Naive B cell (primary cell): ENCODE data around the gene GALNT10. TPM values are rescaled to one million over a fixed set of nuclear protein-coding genes. Genes with fewer than 3 reads are reported as not detected.

Experiments
- ATAC-seq, 2 donors: fragments of 150-1000 bp; cut with Tn5 transposase; 2 replicates each; pipeline ENCODE4 v1.10.0; 2021; ENCODE audit warnings: low read depth in 2 of 2, mild to moderate bottlenecking in 2 of 2, moderate library complexity in 2 of 2
- DNase-seq: peaks from one replicate; pipeline ENCODE4 v3.0.0; 2022
- H3K27ac Mint-ChIP-seq, 6 donors: one replicate each; pipeline ENCODE4 v1.8.0; 2020 to 2022; ENCODE audit warnings: mild to moderate bottlenecking in 6 of 6, mixed read lengths in 6 of 6, moderate library complexity in 5 of 6, inconsistent platforms in 2 of 6
- H3K27me3 Mint-ChIP-seq, 3 donors: one replicate each; pipeline ENCODE4 v1.8.0; 2021 to 2022; ENCODE audit warnings: mixed read lengths in 3 of 3, mild to moderate bottlenecking in 1 of 3
- H3K36me3 Mint-ChIP-seq, 2 donors: one replicate each; pipeline ENCODE4 v1.8.0; 2020 to 2022; ENCODE audit warnings: mixed read lengths in 2 of 2, inconsistent platforms in 1 of 2, mild to moderate bottlenecking in 1 of 2
- H3K4me1 Mint-ChIP-seq, 3 donors: one replicate each; pipeline ENCODE4 v1.8.0; 2020 to 2022; ENCODE audit warnings: mixed read lengths in 3 of 3, inconsistent platforms in 1 of 3, mild to moderate bottlenecking in 1 of 3, moderate library complexity in 1 of 3
- H3K4me3 Mint-ChIP-seq, 8 donors: one replicate each; pipeline ENCODE4 v1.8.0; 2020 to 2022; ENCODE audit warnings: mild to moderate bottlenecking in 8 of 8, mixed read lengths in 8 of 8, moderate library complexity in 8 of 8, inconsistent platforms in 2 of 8
- H3K9me3 Mint-ChIP-seq, 7 donors: one replicate each; pipeline ENCODE4 v1.8.0; 2020 to 2022; ENCODE audit warnings: mixed read lengths in 7 of 7, mild to moderate bottlenecking in 5 of 7, inconsistent platforms in 2 of 7, moderate library complexity in 1 of 7
- polyA plus RNA-seq, 6 donors: library from polyadenylated mRNA; unstranded; fragments of 300-500 nt; fragmentation: Illumina TruSeq; gene quantifications; one replicate each; pipeline ENCODE4 v1.2.3, GENCODE V29; 2021; ENCODE audit warnings: low read depth in 6 of 6

Gene GALNT10
- polyA plus RNA-seq, 6 donors from 2014 or later = 13.6 to 29.3 (median 19.7) TPM

- H3K36me3 Mint-ChIP-seq = peaks cover 2 to 12% of the 10 kb centered on the region in 2 donors
- H3K9me3 Mint-ChIP-seq = no peaks in the 10 kb centered on the region
- H3K27me3 Mint-ChIP-seq = no peaks in the 10 kb centered on the region
- H3K4me3 Mint-ChIP-seq = no peak overlapping the region
- no peak overlapping the region for H3K27ac Mint-ChIP-seq
- DNase-seq (no peak), ATAC-seq (no peak)
- peaks cover 0 to 4% (median 2%) of the 10 kb centered on the region in 3 donors for H3K4me1 Mint-ChIP-seq
Measured at GRCh38 chr5:154429341-154429740, 238.8 kb downstream of the GALNT10 start.

GRCh38 chr5:154430466-154430865 is 239.9 kb downstream of the GALNT10 start:
- H3K36me3 Mint-ChIP-seq = peaks cover 0 to 11% of the 10 kb centered on the region in 2 donors
- no peaks in the 10 kb centered on the region for H3K27me3 Mint-ChIP-seq
- peak overlapping the region in 1 of 8 donors; percentile 1 for H3K4me3 Mint-ChIP-seq
- H3K27ac Mint-ChIP-seq = no peak overlapping the region
- H3K4me1 Mint-ChIP-seq = peaks cover 0 to 2% (median 0%) of the 10 kb centered on the region in 3 donors
- no peaks in the 10 kb centered on the region for H3K9me3 Mint-ChIP-seq
- ATAC-seq (no peak), DNase-seq (no peak)

- H3K36me3 Mint-ChIP-seq = peaks cover 0 to 11% of the 10 kb centered on the region in 2 donors
- ATAC-seq = no peak
- H3K27ac Mint-ChIP-seq = peak overlapping the region in 1 of 6 donors; percentile 44
- H3K4me3 Mint-ChIP-seq = no peak overlapping the region
- H3K27me3 Mint-ChIP-seq = no peaks in the 10 kb centered on the region
- peaks cover 0 to 2% (median 0%) of the 10 kb centered on the region in 3 donors for H3K4me1 Mint-ChIP-seq
- H3K9me3 Mint-ChIP-seq = no peaks in the 10 kb centered on the region
- DNase-seq = no peak
Measured at GRCh38 chr5:154430961-154431630, 240.6 kb downstream of the GALNT10 start.

GRCh38 chr5:154435226-154435625 is 244.7 kb downstream of the GALNT10 start:
- no peak overlapping the region for H3K27ac Mint-ChIP-seq
- no peaks in the 10 kb centered on the region for H3K27me3 Mint-ChIP-seq
- H3K36me3 Mint-ChIP-seq = peaks cover 27 to 32% of the 10 kb centered on the region in 2 donors
- no peak overlapping the region for H3K4me3 Mint-ChIP-seq
- H3K4me1 Mint-ChIP-seq = peaks cover 0 to 5% (median 2%) of the 10 kb centered on the region in 3 donors
- DNase-seq (no peak), ATAC-seq (no peak)
- no peaks in the 10 kb centered on the region for H3K9me3 Mint-ChIP-seq

GRCh38 chr5:154437281-154437965 is 246.9 kb downstream of the GALNT10 start:
- Mint-ChIP-seq H3K4me3 (peak overlapping the region in 1 of 8 donors; percentile 3), H3K9me3 (no peaks in the 10 kb centered on the region), H3K27ac (no peak overlapping the region), H3K4me1 (peaks cover 5 to 16% (median 11%) of the 10 kb centered on the region in 3 donors), H3K27me3 (no peaks in the 10 kb centered on the region), H3K36me3 (peaks cover 37 to 44% of the 10 kb centered on the region in 2 donors)
- ATAC-seq (no peak), DNase-seq (no peak)

- H3K27me3 Mint-ChIP-seq = no peaks in the 10 kb centered on the region
- DNase-seq = no peak
- no peaks in the 10 kb centered on the region for H3K9me3 Mint-ChIP-seq
- no peak for ATAC-seq
- H3K36me3 Mint-ChIP-seq = peaks cover 38 to 39% of the 10 kb centered on the region in 2 donors
- H3K27ac Mint-ChIP-seq = no peak overlapping the region
- no peak overlapping the region for H3K4me3 Mint-ChIP-seq
- H3K4me1 Mint-ChIP-seq = peaks cover 22 to 28% (median 28%) of the 10 kb centered on the region in 3 donors
Measured at GRCh38 chr5:154440540-154440939, 250.0 kb downstream of the GALNT10 start.

GRCh38 chr5:154442801-154443200 is 252.3 kb downstream of the GALNT10 start:
- peaks cover 28 to 31% of the 10 kb centered on the region in 2 donors for H3K36me3 Mint-ChIP-seq
- DNase-seq = no peak
- no peak for ATAC-seq
- H3K4me3 Mint-ChIP-seq = peak overlapping the region in 3 of 8 donors; percentile 15 to 60 (median 47)
- H3K9me3 Mint-ChIP-seq = no peaks in the 10 kb centered on the region
- H3K27me3 Mint-ChIP-seq = no peaks in the 10 kb centered on the region
- H3K4me1 Mint-ChIP-seq = peaks cover 35 to 39% (median 38%) of the 10 kb centered on the region in 3 donors
- no peak overlapping the region for H3K27ac Mint-ChIP-seq

GRCh38 chr5:154444556-154445421 is 254.3 kb downstream of the GALNT10 start:
- Mint-ChIP-seq H3K27ac (peak overlapping the region; percentile 90 to 98 (median 96)), H3K4me1 (peaks cover 39 to 50% (median 43%) of the 10 kb centered on the region in 3 donors), H3K36me3 (peaks cover 11 to 24% of the 10 kb centered on the region in 2 donors), H3K9me3 (no peaks in the 10 kb centered on the region), H3K4me3 (peak overlapping the region; percentile 96 to 100 (median 100)), H3K27me3 (no peaks in the 10 kb centered on the region)
- DNase-seq = no peak
- ATAC-seq = no peak

- DNase-seq = peak; percentile 97
- H3K4me3 Mint-ChIP-seq = peak within 1 kb of the TSS; percentile 96 to 100 (median 100)
- no peaks in the 10 kb centered on the region for H3K27me3 Mint-ChIP-seq
- H3K36me3 Mint-ChIP-seq = peaks cover 14 to 24% of the 10 kb centered on the region in 2 donors
- peak within 1 kb of the TSS; percentile 90 to 98 (median 96) for H3K27ac Mint-ChIP-seq
- no peaks in the 10 kb centered on the region for H3K9me3 Mint-ChIP-seq
- H3K4me1 Mint-ChIP-seq = peaks cover 44 to 54% (median 47%) of the 10 kb centered on the region in 3 donors
- peak; percentile 94 for ATAC-seq
Measured at GRCh38 chr5:154445422-154446194, 255.1 kb downstream of the GALNT10 start, which contains the start of gene SAP30L. Gene SAP30L, plus strand, starts transcription at chr5:154445997. Its CDS starts 608 bp downstream, at chr5:154446605.

GRCh38 chr5:154446195-154447088 is 255.9 kb downstream of the GALNT10 start:
- DNase-seq = peak; percentile 33
- Mint-ChIP-seq H3K4me3 (peak overlapping the region; percentile 81 to 100 (median 93)), H3K27ac (peak overlapping the region in 5 of 6 donors; percentile 16 to 95 (median 80)), H3K36me3 (peaks cover 16 to 22% of the 10 kb centered on the region in 2 donors), H3K4me1 (peaks cover 45 to 57% (median 46%) of the 10 kb centered on the region in 3 donors), H3K9me3 (no peaks in the 10 kb centered on the region), H3K27me3 (no peaks in the 10 kb centered on the region)
- no peak for ATAC-seq

GRCh38 chr5:154447089-154447725 is 256.7 kb downstream of the GALNT10 start:
- peaks cover 14% of the 10 kb centered on the region in 2 donors for H3K36me3 Mint-ChIP-seq
- H3K27me3 Mint-ChIP-seq = no peaks in the 10 kb centered on the region
- H3K4me3 Mint-ChIP-seq = peak overlapping the region; percentile 81 to 96 (median 92)
- H3K9me3 Mint-ChIP-seq = no peaks in the 10 kb centered on the region
- ATAC-seq (no peak), DNase-seq (no peak)
- peaks cover 38 to 54% (median 39%) of the 10 kb centered on the region in 3 donors for H3K4me1 Mint-ChIP-seq
- H3K27ac Mint-ChIP-seq = peak overlapping the region; percentile 16 to 91 (median 68)
